H9 (cell line): ENCODE results near the gene VTN. TPM values are rescaled to one million over a fixed set of nuclear protein-coding genes. Genes with fewer than 3 reads are reported as not detected.

Experiments used
- DNase-seq: peaks from one replicate; pipeline ENCODE4 v3.0.0-alpha.2; 2017
- H2AFZ ChIP-seq: one replicate; pipeline ENCODE4 v1.6.1; 2013; ENCODE audit warnings: mild to moderate bottlenecking, low read length, control low read depth, moderate library complexity
- H2AK5ac ChIP-seq: 2 replicates; pipeline ENCODE4 v1.6.1; 2013; ENCODE audit warnings: low read length, control low read depth, mixed read lengths; ENCODE audit not compliant: insufficient read length
- H2BK120ac ChIP-seq: one replicate; pipeline ENCODE4 v1.6.1; 2013; ENCODE audit warnings: low read depth, mild to moderate bottlenecking, low read length, control low read depth, inconsistent platforms; ENCODE audit not compliant: poor library complexity, severe bottlenecking
- H2BK12ac ChIP-seq: 2 replicates; pipeline ENCODE4 v1.6.1; 2013; ENCODE audit warnings: low read length, control low read depth, mixed read lengths, low read depth; ENCODE audit not compliant: insufficient read length
- H2BK15ac ChIP-seq: 2 replicates; pipeline ENCODE4 v1.6.1; 2013; ENCODE audit warnings: low read depth, low read length, control low read depth
- H2BK20ac ChIP-seq: one replicate; pipeline ENCODE4 v1.6.1; 2013; ENCODE audit warnings: low read depth, mild to moderate bottlenecking, low read length, control low read depth, inconsistent platforms; ENCODE audit not compliant: poor library complexity, severe bottlenecking
- H2BK5ac ChIP-seq: 2 replicates; pipeline ENCODE4 v1.6.1; 2013; ENCODE audit warnings: low read length, control low read depth, mixed read lengths; ENCODE audit not compliant: insufficient read length
- H3K14ac ChIP-seq: 2 replicates; pipeline ENCODE4 v1.6.1; 2013; ENCODE audit warnings: low read length, control low read depth; ENCODE audit not compliant: insufficient read depth
- H3K18ac ChIP-seq: 2 replicates; pipeline ENCODE4 v1.6.1; 2013; ENCODE audit warnings: low read depth, mild to moderate bottlenecking, mixed read lengths, low read length, control low read depth; ENCODE audit not compliant: insufficient read length
- H3K23ac ChIP-seq: 2 replicates; pipeline ENCODE4 v1.6.1; 2013; ENCODE audit warnings: low read length, control low read depth, mixed read lengths, low read depth; ENCODE audit not compliant: insufficient read length
- H3K23me2 ChIP-seq: 2 replicates; pipeline ENCODE4 v1.6.1; 2013; ENCODE audit warnings: low read depth, mild to moderate bottlenecking, mixed read lengths, low read length, control low read depth; ENCODE audit not compliant: insufficient read length, poor library complexity, severe bottlenecking
- H3K27ac ChIP-seq: 2 replicates; pipeline ENCODE4 v1.5.1; 2013; ENCODE audit warnings: low read length, control low read depth, mixed read lengths, low read depth; ENCODE audit not compliant: insufficient read length
- H3K27me3 ChIP-seq: 2 replicates; pipeline ENCODE4 v1.6.1; 2013; ENCODE audit warnings: low read length, control low read depth, inconsistent platforms; ENCODE audit not compliant: insufficient read depth
- H3K4ac ChIP-seq: 2 replicates; pipeline ENCODE4 v1.6.1; 2013; ENCODE audit warnings: low read depth, mild to moderate bottlenecking, control low read depth, inconsistent platforms, low read length, moderate library complexity
- H3K4me1 ChIP-seq: 2 replicates; pipeline ENCODE4 v1.6.1; 2013; ENCODE audit warnings: low read length, control low read depth, inconsistent platforms; ENCODE audit not compliant: insufficient read depth
- H3K4me2 ChIP-seq: 2 replicates; pipeline ENCODE4 v1.6.1; 2013; ENCODE audit warnings: low read length, control low read depth, mixed read lengths; ENCODE audit not compliant: insufficient read length, insufficient read depth
- H3K56ac ChIP-seq: 2 replicates; pipeline ENCODE4 v1.6.1; 2013; ENCODE audit warnings: low read depth, mild to moderate bottlenecking, mixed read lengths, low read length, control low read depth; ENCODE audit not compliant: insufficient read length
- H3K79me1 ChIP-seq: 2 replicates; pipeline ENCODE4 v1.6.1; 2013; ENCODE audit warnings: low read depth, mild to moderate bottlenecking, moderate library complexity, low read length, control low read depth, inconsistent platforms; ENCODE audit not compliant: insufficient read depth, poor library complexity, severe bottlenecking
- H3K79me2 ChIP-seq: 2 replicates; pipeline ENCODE4 v1.6.1; 2013; ENCODE audit warnings: low read length, control low read depth, inconsistent platforms; ENCODE audit not compliant: insufficient read depth
- H3K9ac ChIP-seq: 2 replicates; pipeline ENCODE4 v1.6.1; 2013; ENCODE audit warnings: low read length, control low read depth, mixed read lengths; ENCODE audit not compliant: insufficient read length; ENCODE audit errors: extremely low read depth
- H3K9me3 ChIP-seq: one replicate; pipeline ENCODE4 v1.6.1; 2013; ENCODE audit warnings: low read depth, low read length, inconsistent platforms; ENCODE audit not compliant: control insufficient read depth
- H3T11ph ChIP-seq: one replicate; pipeline ENCODE4 v1.6.1; 2013; ENCODE audit warnings: mild to moderate bottlenecking, low read length, control low read depth, inconsistent platforms
- H4K20me1 ChIP-seq: one replicate; pipeline ENCODE4 v1.6.1; 2013; ENCODE audit not compliant: control insufficient read depth, insufficient read length, insufficient read depth
- H4K5ac ChIP-seq: 2 replicates; pipeline ENCODE4 v1.6.1; 2013; ENCODE audit warnings: low read depth, mild to moderate bottlenecking, mixed read lengths, low read length, control low read depth; ENCODE audit not compliant: insufficient read length
- H4K8ac ChIP-seq: replicated peaks from 2 replicates; pipeline ENCODE4 v1.6.1; 2013; ENCODE audit warnings: low read length, control low read depth, mixed read lengths, low read depth; ENCODE audit not compliant: insufficient read length
- H4K91ac ChIP-seq: 2 replicates; pipeline ENCODE4 v1.6.1; 2013; ENCODE audit warnings: low read depth, mild to moderate bottlenecking, moderate library complexity, mixed read lengths, low read length, control low read depth; ENCODE audit not compliant: insufficient read length
- H3K27ac Mint-ChIP-seq, 3 experiments: 2 replicates in 2 of 3; 3 replicates in 1 of 3; pipeline ENCODE4 v1.8.0; 2020 to 2021; ENCODE audit warnings: mixed read lengths in 3 of 3, mild to moderate bottlenecking in 1 of 3, moderate library complexity in 1 of 3
- H3K27me3 Mint-ChIP-seq: 2 replicates; pipeline ENCODE4 v1.8.0; 2021; ENCODE audit warnings: low read depth, mild to moderate bottlenecking, moderate library complexity, mixed read lengths
- H3K36me3 Mint-ChIP-seq, 3 experiments: 2 replicates in 2 of 3; 3 replicates in 1 of 3; pipeline ENCODE4 v1.8.0; 2020 to 2021; ENCODE audit warnings: low read depth in 3 of 3, mixed read lengths in 3 of 3; ENCODE audit not compliant: insufficient read depth in 1 of 3
- H3K4me1 Mint-ChIP-seq, 2 experiments: 2 replicates each; pipeline ENCODE4 v1.8.0; 2020; ENCODE audit warnings: mixed read lengths in 2 of 2
- H3K4me3 Mint-ChIP-seq, 2 experiments: 2 replicates in 1 of 2; 3 replicates in 1 of 2; pipeline ENCODE4 v1.8.0; 2020 to 2021; ENCODE audit warnings: mild to moderate bottlenecking in 2 of 2, mixed read lengths in 2 of 2, moderate library complexity in 1 of 2
- H3K9me3 Mint-ChIP-seq, 2 experiments: 2 replicates in 1 of 2; 3 replicates in 1 of 2; pipeline ENCODE4 v1.8.0; 2020; ENCODE audit warnings: mild to moderate bottlenecking in 2 of 2, mixed read lengths in 2 of 2, moderate library complexity in 1 of 2
- CTCF ChIP-seq: fragments of 200-600 bp; sonication (generic); conservative IDR thresholded peaks from 3 replicates; pipeline ENCODE4 v1.8.0; 2021; ENCODE audit warnings: antibody characterized with exemption, mild to moderate bottlenecking
- WGBS: extraction: QIAGEN DNeasy Blood & Tissue Kit; methylation state at CpG from one replicate; pipeline ENCODE4 v1.1.7; 2013; ENCODE audit warnings: missing lambda C conversion rate, low lambda C conversion rate, mixed read lengths; ENCODE audit not compliant: insufficient read length; ENCODE audit errors: extremely low coverage; 5-methylcytosine and 5-hydroxymethylcytosine counted together
- total RNA-seq: library from RNA; stranded (reverse); gene quantifications from 2 replicates; pipeline ENCODE4 v1.2.1, GENCODE V29; 2021

Gene VTN
- total RNA-seq, 1 experiment from 2014 or later, result not detected

GRCh38 chr17:28334666-28335200 is 35.4 kb downstream of the VTN start:
- Histone ChIP-seq H3K4me1 (peaks cover 9% of the 10 kb centered on the region; the same call in 1 of the 2 replicates), H3K9ac (peak overlapping the region; percentile 49), H3K27ac (no peak overlapping the region), H2AK5ac (no peak overlapping the region), H3K4me2 (peak overlapping the region; percentile 93), H3K18ac (peak overlapping the region; percentile 72), H4K91ac (no peak overlapping the region), H2AFZ (no peak overlapping the region), H4K8ac (no peak overlapping the region), H3K23me2 (peaks cover 13% of the 10 kb centered on the region), H3K4ac (no peak overlapping the region), H2BK120ac (no peak overlapping the region), H3K79me1 (no peaks in the 10 kb centered on the region), H3K9me3 (no peaks in the 10 kb centered on the region), H2BK15ac (no peak overlapping the region), H3T11ph (no peak overlapping the region), H2BK12ac (no peak overlapping the region), H3K27me3 (no peaks in the 10 kb centered on the region), H3K14ac (peak overlapping the region; percentile 60), H2BK20ac (no peak overlapping the region), H4K5ac (no peak overlapping the region), H2BK5ac (no peak overlapping the region), H4K20me1 (no peaks in the 10 kb centered on the region), H3K23ac (no peak overlapping the region), H3K79me2 (no peaks in the 10 kb centered on the region; the same call in 1 of the 2 replicates), H3K56ac (no peak overlapping the region)
- H3K9me3 Mint-ChIP-seq, result no peaks in the 10 kb centered on the region; a peak in 1 of 5 replicates
- H3K4me3 Mint-ChIP-seq, result peak overlapping the region; percentile 97 to 99
- peaks cover 0 to 6% (median 4%) of the 10 kb centered on the region in 3 experiments; a peak in 3 of 7 replicates for H3K36me3 Mint-ChIP-seq
- WGBS, result no CpG with 5 or more reads among the region's 18 CpGs
- H3K4me1 Mint-ChIP-seq, result peaks cover 19 to 23% of the 10 kb centered on the region in 2 experiments
- TF ChIP-seq CTCF, result no peak
- H3K27ac Mint-ChIP-seq, result peak overlapping the region in 2 of 3 experiments; percentile 12 to 61; a peak in 6 of 7 replicates
- DNase-seq, result no peak
- no peaks in the 10 kb centered on the region for H3K27me3 Mint-ChIP-seq
